GM12878 (cell line): ENCODE results near the gene ARAP2. TPM values are rescaled to one million over a fixed set of nuclear protein-coding genes. Genes with fewer than 3 reads are reported as not detected.

Experiments
- ATAC-seq: fragments of 200-7000 bp; cut with Tn5 transposase; 3 replicates; pipeline ENCODE4 v1.9.1; 2020; ENCODE audit warnings: mild to moderate bottlenecking, moderate library complexity
- BruUV-seq: library from RNA; stranded (reverse); fragments of 400-500 nt; replicated peaks from 2 replicates; lab custom pipeline; 2021; lab: Mats Ljungman, UMichigan
- CTCF ChIA-PET: fragments of 300-600 bp; sonication (Branson Sonifier 250); formaldehyde crosslinking; extraction: SDS; loops from one replicate; lab custom pipeline; 2021; ENCODE audit warnings: inconsistent platforms; lab: Yijun Ruan, JAX
- POLR2A ChIA-PET: fragments of 350-600 bp; formaldehyde crosslinking; extraction: SDS; loops from one replicate; lab custom pipeline; 2021; ENCODE audit warnings: inconsistent platforms; lab: Charles Lee
- RAD21 ChIA-PET: fragments of 300-600 bp; sonication (Branson Sonifier 250); formaldehyde crosslinking; loops from one replicate; lab custom pipeline; 2023; ENCODE audit warnings: antibody characterized with exemption; ENCODE audit not compliant: unreplicated experiment; lab: Charles Lee
- SMC1A ChIA-PET: fragments of 300-600 bp; sonication (Branson Sonifier 250); formaldehyde crosslinking; loops from one replicate; lab custom pipeline; 2023; ENCODE audit not compliant: unreplicated experiment, uncharacterized antibody; lab: Charles Lee
- DNase-seq: peaks from one replicate; pipeline ENCODE4 v3.0.0-alpha.2; 2011; ENCODE audit warnings: low read depth, low spot score
- FAIRE-seq: peaks from 3 replicates; lab custom pipeline; 2011; peaks lifted over from hg19 to GRCh38; lab: Jason Lieb, UNC
- H2AFZ ChIP-seq: 2 replicates; pipeline ENCODE4 v1.6.0; 2011; ENCODE audit warnings: low read depth, low read length, control low read depth; ENCODE audit not compliant: control insufficient read depth
- H3K27ac ChIP-seq: 2 replicates; pipeline ENCODE4 v1.5.1; 2011; ENCODE audit warnings: control low read depth; ENCODE audit not compliant: control insufficient read depth, insufficient read depth
- H3K27me3 ChIP-seq, 2 experiments: replicated peaks in 1 of 2; 2 replicates each; pipeline versions ENCODE4 v1.6.0 to v1.6.1; 2011; ENCODE audit warnings: low read length in 1 of 2; ENCODE audit not compliant: control insufficient read depth in 2 of 2, insufficient read depth in 2 of 2
- H3K36me3 ChIP-seq, 2 experiments: 2 replicates each; pipeline ENCODE4 v1.5.1; 2011; ENCODE audit warnings: low read length in 1 of 2; ENCODE audit not compliant: control insufficient read depth in 2 of 2, insufficient read depth in 2 of 2
- H3K4me1 ChIP-seq: 2 replicates; pipeline ENCODE4 v1.6.1; 2011; ENCODE audit warnings: mild to moderate bottlenecking, low read length, moderate library complexity, mixed read lengths; ENCODE audit not compliant: control insufficient read depth, insufficient read depth
- H3K4me2 ChIP-seq: 2 replicates; pipeline ENCODE4 v1.6.0; 2011; ENCODE audit warnings: control low read depth; ENCODE audit not compliant: control insufficient read depth, insufficient read depth
- H3K4me3 ChIP-seq: fragments of 200-600 bp; sonication (generic); 2 replicates; pipeline ENCODE4 v1.5.1; 2016
- H3K79me2 ChIP-seq: 2 replicates; pipeline ENCODE4 v1.6.0; 2011; ENCODE audit warnings: low read length; ENCODE audit not compliant: control insufficient read depth, insufficient read depth
- H3K9ac ChIP-seq: 2 replicates; pipeline ENCODE4 v1.8.0; 2011; ENCODE audit warnings: low read length, control low read depth, mixed read lengths; ENCODE audit not compliant: control insufficient read depth, insufficient read depth
- H3K9me3 ChIP-seq: replicated peaks from 3 replicates; pipeline ENCODE4 v1.5.1; 2011; ENCODE audit warnings: mild to moderate bottlenecking, low read length; ENCODE audit not compliant: control insufficient read depth, insufficient read depth
- H4K20me1 ChIP-seq: 2 replicates; pipeline ENCODE4 v1.6.0; 2011; ENCODE audit not compliant: control insufficient read depth, insufficient read depth
- BCL11A ChIP-seq: IDR thresholded peaks from 2 replicates; pipeline ENCODE4 v1.6.1; 2011; ENCODE audit warnings: low read depth, low read length
- CEBPB ChIP-seq, 2 experiments: fragments of 150-350 bp in 1 of 2; IDR thresholded peaks; 2 replicates each; pipeline ENCODE4 v1.6.1; 2012 to 2014; ENCODE audit warnings: low read depth in 2 of 2, low read length in 2 of 2, borderline replicate concordance in 1 of 2, inconsistent platforms in 1 of 2
- E2F8 ChIP-seq: fragments of 450-650 bp; IDR thresholded peaks from 2 replicates; pipeline ENCODE4 v1.6.1; 2018; ENCODE audit warnings: mild to moderate bottlenecking, low read depth, moderate library complexity; ENCODE audit not compliant: partially characterized antibody
- GABPA ChIP-seq: IDR thresholded peaks from 2 replicates; pipeline ENCODE4 v1.6.1; 2014; ENCODE audit warnings: antibody characterized with exemption, low read depth, mild to moderate bottlenecking, inconsistent platforms
- NFXL1 ChIP-seq: fragments of 450-650 bp; IDR thresholded peaks from 2 replicates; pipeline ENCODE4 v1.6.1; 2017; ENCODE audit warnings: antibody characterized with exemption, mild to moderate bottlenecking, borderline replicate concordance
- PML ChIP-seq: IDR thresholded peaks from 2 replicates; pipeline ENCODE4 v1.6.1; 2012; ENCODE audit warnings: low read length, inconsistent platforms
- PRDM15 ChIP-seq: fragments of 450-650 bp; formaldehyde crosslinking; IDR thresholded peaks from 2 replicates; pipeline ENCODE4 v1.4.0; 2020; ENCODE audit warnings: mild to moderate bottlenecking, moderate library complexity
- RELB ChIP-seq: fragments of 450-650 bp; IDR thresholded peaks from 2 replicates; pipeline ENCODE4 v1.6.1; 2017; ENCODE audit warnings: low read depth, mild to moderate bottlenecking, moderate library complexity
- TARDBP ChIP-seq: IDR thresholded peaks from 2 replicates; pipeline ENCODE4 v1.6.1; 2016; ENCODE audit warnings: borderline replicate concordance
- YBX1 ChIP-seq: fragments of 450-650 bp; IDR thresholded peaks from 2 replicates; pipeline ENCODE4 v1.6.1; 2016; ENCODE audit warnings: antibody characterized with exemption
- ZSCAN29 ChIP-seq: fragments of 450-650 bp; IDR thresholded peaks from 2 replicates; pipeline ENCODE4 v1.6.1; 2017; ENCODE audit warnings: mild to moderate bottlenecking, moderate library complexity
- in situ Hi-C: fragments of 300-500 bp; cut with MboI; formaldehyde crosslinking; loops from 9 replicates; pipeline ENCODE4 v1.14.3; 2018; ENCODE audit warnings: mixed read lengths
- intact Hi-C: fragments of 100-400 bp; cut with micrococcal nuclease; formaldehyde crosslinking; loops from one replicate; pipeline ENCODE4 v1.14.2; 2022; ENCODE audit not compliant: unreplicated experiment
- polyA plus RNA-seq, 11 experiments: library from polyadenylated mRNA; depleted of rRNA in 4 of 11; unstranded in 6 of 11; stranded (reverse) in 5 of 11; fragments of >200 nt; fragmentation: Nextera tagmentation in 4 of 11; fragmentation: Illumina TruSeq in 1 of 11; extraction: Ambion mirVana in 4 of 11; extraction: Trizol in 1 of 11; gene quantifications; 1 replicate in 1 of 11; 2 replicates in 10 of 11; pipeline versions ENCODE4 v1.2.1 to v1.2.3, GENCODE V29; 2011 to 2016; ENCODE audit warnings: inconsistent platforms in 2 of 11, missing spikeins in 2 of 11, low read depth in 1 of 11
- total RNA-seq, 4 experiments: library from RNA; depleted of rRNA in 3 of 4; stranded (reverse); fragments of >200 nt in 3 of 4; fragmentation: Illumina TruSeq in 1 of 4; extraction: Trizol in 1 of 4; gene quantifications; 2 replicates each; pipeline versions ENCODE4 v1.2.1 to v1.2.3, GENCODE V29; 2013 to 2021

The ARAP2 gene
- total and polyA plus RNA-seq, 10 of the 15 experiments (the other 5 are each of a cell fraction or from before 2014, with no cell fraction given), result 5.4 to 36.1 (median 12.2) TPM

GRCh38 chr4:36111172-36111571 is 133.1 kb downstream of the ARAP2 start:
- ChIA-PET POLR2A (no interaction called here), RAD21 (no interaction called here), CTCF (no interaction called here), SMC1A (no interaction called here)
- Histone ChIP-seq H3K4me1 (no peaks in the 10 kb centered on the region), H3K79me2 (no peaks in the 10 kb centered on the region), H3K4me3 (no peak overlapping the region), H2AFZ (no peak overlapping the region), H3K36me3 (0 out of 4 replicates have a peak, but pooled peaks cover 0 to 6% of the 10 kb centered on the region in 2 experiments), H3K9ac (no peak overlapping the region), H3K27me3 (no peaks in the 10 kb centered on the region), H3K9me3 (no peaks in the 10 kb centered on the region), H3K27ac (no peak overlapping the region), H4K20me1 (no peaks in the 10 kb centered on the region), H3K4me2 (no peak overlapping the region)
- intact Hi-C loops (no loop called here), in situ Hi-C loops (no loop called here)
- no TSS peak for BruUV-seq
- TF ChIP-seq GABPA (no peak), PRDM15 (CRISPR knock-in tag) (no peak), NFXL1 (no peak), YBX1 (no peak), TARDBP (no peak), CEBPB (IDR thresholded peaks at IDR 0.05; ENCODE audit: borderline replicate concordance in 1 of 2, low read depth in 2 of 2, low read length in 2 of 2) (no peak), RELB (no peak), BCL11A (no peak), PML (no peak), ZSCAN29 (no peak), E2F8 (no peak)
- FAIRE-seq (no peak), DNase-seq (no peak), ATAC-seq (no peak)
